Forelimb muscle (tissue), 1 donor: Measurements from ENCODE around the gene LCN10. TPM values are rescaled to one million over a fixed set of nuclear protein-coding genes. Genes with fewer than 3 reads are reported as not detected.

Experiments
- DNase-seq: peaks from one replicate; pipeline ENCODE4 v3.0.0-alpha.2; 2013; ENCODE audit warnings: low read depth
- polyA plus RNA-seq: library from polyadenylated mRNA; unstranded; fragments of 120-200 nt; gene quantifications from one replicate; pipeline ENCODE4 v1.2.1, GENCODE V29; 2013; ENCODE audit not compliant: insufficient read length

Gene LCN10
- polyA plus RNA-seq, 1 donor: 20.2 TPM

GRCh38 chr9:136700959-136701667 is 41.6 kb downstream of the LCN10 start:
- DNase-seq: no peak

GRCh38 chr9:136700304-136700703 is 42.4 kb downstream of the LCN10 start:
- DNase-seq: no peak

GRCh38 chr9:136698635-136699246 is 44.0 kb downstream of the LCN10 start:
- no peak for DNase-seq

GRCh38 chr9:136697821-136698526 is 44.8 kb downstream of the LCN10 start:
- no peak for DNase-seq

- no peak for DNase-seq
These were observed 45.5 kb downstream of the LCN10 start for GRCh38 chr9:136697146-136697820.

- DNase-seq: no peak
These were observed 46.2 kb downstream of the LCN10 start for GRCh38 chr9:136696502-136696901.

GRCh38 chr9:136695955-136696354 is 46.8 kb downstream of the LCN10 start:
- no peak for DNase-seq

- DNase-seq: no peak
These were observed 47.3 kb downstream of the LCN10 start for GRCh38 chr9:136695435-136695895.

- DNase-seq: no peak
These were observed 47.9 kb downstream of the LCN10 start for GRCh38 chr9:136694872-136695247.

GRCh38 chr9:136694163-136694871 is 48.4 kb downstream of the LCN10 start:
- DNase-seq: no peak

GRCh38 chr9:136693490-136694162 is 49.1 kb downstream of the LCN10 start:
- DNase-seq: no peak

- DNase-seq: no peak
These were observed 49.6 kb downstream of the LCN10 start for GRCh38 chr9:136693135-136693489.

- DNase-seq: no peak
These were observed 50.3 kb downstream of the LCN10 start for GRCh38 chr9:136692185-136693134.

- no peak for DNase-seq
These were observed 51.2 kb downstream of the LCN10 start for GRCh38 chr9:136691316-136692184.

GRCh38 chr9:136690806-136691261 is 51.9 kb downstream of the LCN10 start:
- DNase-seq: no peak

GRCh38 chr9:136690104-136690805 is 52.5 kb downstream of the LCN10 start:
- DNase-seq: no peak

- DNase-seq: no peak
These were observed 53.7 kb downstream of the LCN10 start for GRCh38 chr9:136689108-136689460.
